HPDE6-E6E7 (cell line): ENCODE results near the gene KLC1.

Experiments used
- DNase-seq: peaks from one replicate; pipeline ENCODE4 v3.0.0; 2011; ENCODE audit warnings: missing footprints; ENCODE audit errors: extremely low spot score

Gene KLC1

GRCh38 chr14:103657471-103657870, 28.5 kb downstream of the KLC1 start:
- no peak for DNase-seq

- no peak for DNase-seq
These were observed 30.6 kb downstream of the KLC1 start for GRCh38 chr14:103659631-103660030.

GRCh38 chr14:103662029-103662428, 33.0 kb downstream of the KLC1 start:
- DNase-seq: no peak

- DNase-seq: no peak
These were observed 33.6 kb downstream of the KLC1 start for GRCh38 chr14:103662591-103662990.

GRCh38 chr14:103663506-103663905, 34.5 kb downstream of the KLC1 start:
- no peak for DNase-seq

GRCh38 chr14:103667671-103668070, 38.7 kb downstream of the KLC1 start:
- no peak for DNase-seq

- DNase-seq: no peak
These were observed 39.1 kb downstream of the KLC1 start for GRCh38 chr14:103668117-103668516.

- no peak for DNase-seq
These were observed 40.4 kb downstream of the KLC1 start for GRCh38 chr14:103669370-103669769.

GRCh38 chr14:103671911-103672310, 42.9 kb downstream of the KLC1 start:
- no peak for DNase-seq

GRCh38 chr14:103675957-103676356, 46.9 kb downstream of the KLC1 start:
- no peak for DNase-seq

GRCh38 chr14:103676881-103677675, 48.1 kb downstream of the KLC1 start:
- DNase-seq: no peak

GRCh38 chr14:103679351-103679750, 50.3 kb downstream of the KLC1 start:
- no peak for DNase-seq

GRCh38 chr14:103680491-103681231, 51.6 kb downstream of the KLC1 start:
- DNase-seq: no peak

- DNase-seq: no peak
These were observed 54.1 kb downstream of the KLC1 start for GRCh38 chr14:103683139-103683538.

- no peak for DNase-seq
These were observed 55.5 kb downstream of the KLC1 start for GRCh38 chr14:103684471-103684870.

- DNase-seq: no peak
These were observed 55.9 kb downstream of the KLC1 start for GRCh38 chr14:103684871-103685270.

- no peak for DNase-seq
These were observed 56.5 kb downstream of the KLC1 start for GRCh38 chr14:103685276-103686211.

- DNase-seq: no peak
These were observed 57.9 kb downstream of the KLC1 start for GRCh38 chr14:103686831-103687485.

- no peak for DNase-seq
These were observed 58.7 kb downstream of the KLC1 start for GRCh38 chr14:103687712-103688111.

GRCh38 chr14:103688441-103688840, 59.4 kb downstream of the KLC1 start:
- DNase-seq: no peak
